ENCODE data around the gene UACA.

DNA sequence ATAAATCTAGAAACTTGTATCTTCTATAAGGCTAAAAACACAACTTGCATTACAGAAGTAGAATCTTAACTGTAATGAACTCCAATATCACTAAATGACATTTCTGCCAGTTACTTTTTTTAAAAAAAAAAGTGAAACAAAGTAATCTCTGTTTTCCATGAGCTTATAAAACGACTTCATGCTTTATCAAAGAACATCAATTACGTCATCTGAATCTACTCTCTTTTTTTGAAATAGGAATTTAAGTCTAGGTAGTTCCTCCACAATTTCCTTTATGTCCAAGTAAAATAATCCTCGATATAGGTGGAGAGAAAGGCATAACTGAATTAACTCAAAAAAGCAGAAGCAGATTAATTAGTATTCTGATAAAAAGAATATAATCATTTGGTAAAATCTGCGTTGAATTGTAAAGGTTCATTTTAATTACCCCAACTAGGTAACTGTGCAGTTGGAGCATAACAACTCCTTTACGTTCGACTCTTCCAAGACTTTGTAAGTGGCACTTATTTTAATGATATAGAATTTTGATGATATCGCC is 1.4 kb downstream of the UACA start:
- TF ChIP-seq, protein P1, sequence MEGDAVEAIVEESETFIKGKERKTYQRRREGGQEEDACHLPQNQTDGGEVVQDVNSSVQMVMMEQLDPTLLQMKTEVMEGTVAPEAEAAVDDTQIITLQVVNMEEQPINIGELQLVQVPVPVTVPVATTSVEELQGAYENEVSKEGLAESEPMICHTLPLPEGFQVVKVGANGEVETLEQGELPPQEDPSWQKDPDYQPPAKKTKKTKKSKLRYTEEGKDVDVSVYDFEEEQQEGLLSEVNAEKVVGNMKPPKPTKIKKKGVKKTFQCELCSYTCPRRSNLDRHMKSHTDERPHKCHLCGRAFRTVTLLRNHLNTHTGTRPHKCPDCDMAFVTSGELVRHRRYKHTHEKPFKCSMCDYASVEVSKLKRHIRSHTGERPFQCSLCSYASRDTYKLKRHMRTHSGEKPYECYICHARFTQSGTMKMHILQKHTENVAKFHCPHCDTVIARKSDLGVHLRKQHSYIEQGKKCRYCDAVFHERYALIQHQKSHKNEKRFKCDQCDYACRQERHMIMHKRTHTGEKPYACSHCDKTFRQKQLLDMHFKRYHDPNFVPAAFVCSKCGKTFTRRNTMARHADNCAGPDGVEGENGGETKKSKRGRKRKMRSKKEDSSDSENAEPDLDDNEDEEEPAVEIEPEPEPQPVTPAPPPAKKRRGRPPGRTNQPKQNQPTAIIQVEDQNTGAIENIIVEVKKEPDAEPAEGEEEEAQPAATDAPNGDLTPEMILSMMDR (IDR thresholded peaks at IDR 0.05; ENCODE audit: low read depth, low read length): no peak
- TF ChIP-seq EZH2phosphoT487 (IDR thresholded peaks at IDR 0.05; ENCODE audit: low read depth): no peak

Data from OCI-LY3 (cell line).